Measurements from ENCODE around the gene CHPF2.

The CHPF2 gene

DNA sequence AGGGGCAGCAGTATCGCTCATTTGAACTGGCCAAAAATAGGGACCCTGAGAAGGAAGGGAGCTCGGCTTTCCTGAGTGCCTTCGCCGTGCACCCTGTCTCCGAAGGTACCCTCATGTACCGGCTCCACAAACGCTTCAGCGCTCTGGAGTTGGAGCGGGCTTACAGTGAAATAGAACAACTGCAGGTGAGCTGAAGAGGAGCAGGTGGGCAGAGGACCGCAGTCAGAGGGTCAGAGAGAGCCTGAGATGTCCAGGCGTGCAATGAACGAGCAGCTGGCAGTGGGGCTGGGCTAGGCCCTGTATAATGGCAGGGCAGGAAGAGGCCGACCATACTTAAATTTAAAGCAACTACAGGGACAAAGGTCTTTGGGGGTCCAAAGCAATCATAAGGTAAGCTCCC lies 4.1 kb downstream of the CHPF2 start:
- no peak for DNase-seq

DNA sequence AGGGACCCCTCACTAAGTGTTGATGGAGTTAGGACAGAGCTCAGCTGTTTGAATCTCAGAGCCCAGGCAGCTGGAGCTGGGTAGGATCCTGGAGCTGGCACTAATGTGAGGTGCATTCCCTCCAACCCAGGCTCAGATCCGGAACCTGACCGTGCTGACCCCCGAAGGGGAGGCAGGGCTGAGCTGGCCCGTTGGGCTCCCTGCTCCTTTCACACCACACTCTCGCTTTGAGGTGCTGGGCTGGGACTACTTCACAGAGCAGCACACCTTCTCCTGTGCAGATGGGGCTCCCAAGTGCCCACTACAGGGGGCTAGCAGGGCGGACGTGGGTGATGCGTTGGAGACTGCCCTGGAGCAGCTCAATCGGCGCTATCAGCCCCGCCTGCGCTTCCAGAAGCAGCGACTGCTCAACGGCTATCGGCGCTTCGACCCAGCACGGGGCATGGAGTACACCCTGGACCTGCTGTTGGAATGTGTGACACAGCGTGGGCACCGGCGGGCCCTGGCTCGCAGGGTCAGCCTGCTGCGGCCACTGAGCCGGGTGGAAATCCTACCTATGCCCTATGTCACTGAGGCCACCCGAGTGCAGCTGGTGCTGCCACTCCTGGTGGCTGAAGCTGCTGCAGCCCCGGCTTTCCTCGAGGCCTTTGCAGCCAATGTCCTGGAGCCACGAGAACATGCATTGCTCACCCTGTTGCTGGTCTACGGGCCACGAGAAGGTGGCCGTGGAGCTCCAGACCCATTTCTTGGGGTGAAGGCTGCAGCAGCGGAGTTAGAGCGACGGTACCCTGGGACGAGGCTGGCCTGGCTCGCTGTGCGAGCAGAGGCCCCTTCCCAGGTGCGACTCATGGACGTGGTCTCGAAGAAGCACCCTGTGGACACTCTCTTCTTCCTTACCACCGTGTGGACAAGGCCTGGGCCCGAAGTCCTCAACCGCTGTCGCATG lies 5.2 kb downstream of the CHPF2 start:
- DNase-seq = no peak

DNA sequence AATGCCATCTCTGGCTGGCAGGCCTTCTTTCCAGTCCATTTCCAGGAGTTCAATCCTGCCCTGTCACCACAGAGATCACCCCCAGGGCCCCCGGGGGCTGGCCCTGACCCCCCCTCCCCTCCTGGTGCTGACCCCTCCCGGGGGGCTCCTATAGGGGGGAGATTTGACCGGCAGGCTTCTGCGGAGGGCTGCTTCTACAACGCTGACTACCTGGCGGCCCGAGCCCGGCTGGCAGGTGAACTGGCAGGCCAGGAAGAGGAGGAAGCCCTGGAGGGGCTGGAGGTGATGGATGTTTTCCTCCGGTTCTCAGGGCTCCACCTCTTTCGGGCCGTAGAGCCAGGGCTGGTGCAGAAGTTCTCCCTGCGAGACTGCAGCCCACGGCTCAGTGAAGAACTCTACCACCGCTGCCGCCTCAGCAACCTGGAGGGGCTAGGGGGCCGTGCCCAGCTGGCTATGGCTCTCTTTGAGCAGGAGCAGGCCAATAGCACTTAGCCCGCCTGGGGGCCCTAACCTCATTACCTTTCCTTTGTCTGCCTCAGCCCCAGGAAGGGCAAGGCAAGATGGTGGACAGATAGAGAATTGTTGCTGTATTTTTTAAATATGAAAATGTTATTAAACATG lies 6.0 kb downstream of the CHPF2 start:
- no peak for DNase-seq

DNA sequence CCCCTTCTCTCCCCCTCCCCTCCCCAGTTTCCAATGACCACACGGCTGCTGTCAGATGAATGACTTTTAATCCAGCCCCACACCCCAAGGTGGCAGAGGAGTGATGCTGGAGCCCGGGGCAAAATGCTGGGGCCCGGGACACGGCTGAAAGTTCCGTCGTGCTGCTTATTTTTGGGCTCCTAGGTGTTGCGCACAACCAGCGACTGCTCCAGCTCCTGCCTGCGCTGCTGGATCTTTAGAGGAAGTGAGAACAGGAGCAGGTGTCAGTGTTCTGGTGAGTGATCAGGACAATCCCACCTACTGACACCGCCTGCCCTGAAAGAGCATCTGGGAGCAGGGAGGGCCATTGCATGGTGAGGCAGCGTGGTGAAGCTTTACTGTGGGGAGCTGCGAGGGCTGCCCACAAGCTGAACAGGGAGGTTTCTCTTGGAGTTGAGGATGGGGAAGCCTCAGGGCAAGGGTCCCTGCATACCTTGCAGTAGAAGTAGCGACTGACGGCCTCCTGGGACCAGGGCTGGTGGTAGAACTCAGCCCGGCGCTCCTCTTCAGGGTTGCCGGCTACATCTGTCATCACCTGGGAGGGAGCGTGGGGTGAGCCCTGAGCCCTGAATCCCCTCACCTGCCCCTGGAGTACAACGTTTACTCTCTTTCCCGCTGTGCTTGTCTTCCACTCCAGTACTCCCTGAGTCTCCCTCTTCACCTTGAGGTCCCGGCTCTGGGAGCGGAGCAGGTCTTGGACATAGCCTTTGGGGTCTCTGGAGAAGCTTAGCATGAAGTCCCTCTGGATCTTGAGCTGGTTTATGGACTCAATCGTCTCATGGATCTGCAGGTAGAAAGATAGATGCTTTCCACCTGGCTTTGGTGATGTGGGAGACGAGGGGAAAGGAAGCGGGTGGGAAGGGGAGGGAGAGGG lies 6.9 kb downstream of the CHPF2 start:
- DNase-seq = no peak

DNA sequence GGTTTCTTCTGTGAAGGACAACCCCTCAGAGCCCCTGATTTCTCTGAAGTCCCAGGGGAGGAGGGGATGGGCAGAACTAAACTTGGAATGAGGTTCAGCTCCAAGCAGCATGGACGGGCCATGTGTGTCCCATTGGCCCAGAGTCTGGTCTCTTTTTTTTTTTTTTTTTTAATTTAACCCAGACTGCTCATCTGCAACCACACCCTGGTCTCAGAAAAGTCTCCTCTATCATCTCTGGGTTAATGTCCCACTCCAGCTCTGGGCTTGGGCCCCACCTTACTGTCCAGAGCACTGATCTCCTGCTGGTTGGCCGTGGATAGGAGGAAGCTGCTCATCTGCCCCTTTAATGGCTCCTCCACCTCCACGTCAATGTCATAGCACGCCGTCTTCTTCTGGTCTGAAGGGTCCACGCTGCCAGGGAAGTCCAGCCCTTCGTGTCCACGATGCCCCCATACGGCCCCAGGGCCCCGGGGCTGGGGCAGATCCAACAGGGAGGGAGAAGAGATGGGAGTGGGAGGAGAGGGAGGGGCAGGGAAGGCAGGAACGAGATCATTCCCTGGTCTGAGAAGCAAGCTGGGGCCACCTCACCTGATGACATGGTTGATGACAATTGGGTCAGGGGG lies 7.7 kb downstream of the CHPF2 start:
- no peak for DNase-seq

DNA sequence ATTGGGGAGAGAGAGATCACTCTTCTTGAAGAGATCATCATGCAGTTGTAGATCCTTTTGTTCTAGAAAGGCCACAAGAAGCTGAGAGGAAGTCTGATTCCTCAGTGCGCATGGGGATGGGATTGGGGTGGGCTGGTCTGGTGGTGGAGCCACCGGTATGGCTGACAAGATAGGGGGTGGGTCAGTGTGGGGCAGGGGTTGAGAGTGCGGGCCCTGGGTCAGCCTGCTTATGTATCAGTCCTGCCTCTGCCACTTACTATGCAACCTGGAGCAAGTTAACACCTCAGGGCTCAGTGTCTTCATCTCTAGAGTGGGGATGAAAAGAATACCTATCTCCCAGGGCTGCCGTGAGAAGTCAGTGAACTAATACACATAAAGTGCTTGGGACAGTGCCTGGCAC lies 8.3 kb downstream of the CHPF2 start:
- DNase-seq = no peak

DNA sequence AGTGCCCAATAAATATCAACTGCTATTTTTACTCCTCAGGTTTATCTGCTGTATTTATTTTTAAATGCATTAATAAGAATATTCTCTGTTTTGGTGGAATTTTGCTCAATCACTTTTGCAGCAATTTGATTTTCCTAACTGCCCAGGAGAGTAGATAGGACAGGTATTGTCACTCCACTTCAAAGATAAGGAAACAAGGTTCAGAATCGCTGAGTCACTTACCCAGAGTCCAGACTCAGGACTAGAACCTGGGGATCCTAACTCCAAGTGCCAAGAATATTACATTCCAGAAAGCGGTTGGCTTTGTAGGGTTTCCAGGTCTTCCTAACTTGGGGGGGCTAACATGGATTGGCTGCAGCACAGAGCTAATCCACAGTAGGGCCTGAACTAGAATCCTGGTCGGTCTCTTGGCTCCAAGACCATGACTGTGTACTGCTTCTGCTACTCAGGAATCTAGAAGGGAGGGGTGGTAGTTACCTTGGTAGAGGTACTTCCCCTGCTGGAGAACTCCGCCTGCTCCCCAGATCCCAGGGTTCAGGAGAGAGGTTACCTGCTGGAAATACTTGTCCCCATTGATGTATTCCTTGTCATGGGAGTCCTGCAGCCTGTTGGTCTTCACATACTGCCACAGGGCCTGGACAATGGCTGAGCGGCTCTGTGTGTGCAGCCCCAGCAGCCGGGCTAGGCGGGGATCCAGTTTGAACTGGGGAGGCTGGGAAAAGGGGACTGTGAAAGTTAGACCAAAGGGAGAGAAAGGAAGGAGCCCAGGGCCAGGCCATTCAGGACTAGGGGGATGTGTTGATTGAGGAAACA lies 8.9 kb downstream of the CHPF2 start:
- no peak for DNase-seq

DNA sequence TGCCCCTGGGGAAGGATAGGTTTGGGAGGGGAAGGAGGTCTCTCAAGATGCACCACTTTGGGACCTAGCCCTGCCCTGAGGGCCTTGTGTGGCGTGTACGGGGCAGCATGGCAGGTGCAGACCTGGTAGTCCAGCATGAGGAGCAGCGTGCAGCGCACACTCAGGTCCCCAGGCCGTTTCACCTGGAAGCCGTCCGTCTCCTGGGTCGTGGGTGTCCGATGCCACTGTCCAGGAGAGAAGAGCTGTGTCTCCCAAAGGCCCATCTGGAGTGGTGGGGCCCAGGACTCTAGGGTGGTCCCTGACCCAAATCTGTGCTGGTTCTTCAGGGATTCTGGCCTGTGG lies 9.4 kb downstream of the CHPF2 start:
- DNase-seq = no peak

DNA sequence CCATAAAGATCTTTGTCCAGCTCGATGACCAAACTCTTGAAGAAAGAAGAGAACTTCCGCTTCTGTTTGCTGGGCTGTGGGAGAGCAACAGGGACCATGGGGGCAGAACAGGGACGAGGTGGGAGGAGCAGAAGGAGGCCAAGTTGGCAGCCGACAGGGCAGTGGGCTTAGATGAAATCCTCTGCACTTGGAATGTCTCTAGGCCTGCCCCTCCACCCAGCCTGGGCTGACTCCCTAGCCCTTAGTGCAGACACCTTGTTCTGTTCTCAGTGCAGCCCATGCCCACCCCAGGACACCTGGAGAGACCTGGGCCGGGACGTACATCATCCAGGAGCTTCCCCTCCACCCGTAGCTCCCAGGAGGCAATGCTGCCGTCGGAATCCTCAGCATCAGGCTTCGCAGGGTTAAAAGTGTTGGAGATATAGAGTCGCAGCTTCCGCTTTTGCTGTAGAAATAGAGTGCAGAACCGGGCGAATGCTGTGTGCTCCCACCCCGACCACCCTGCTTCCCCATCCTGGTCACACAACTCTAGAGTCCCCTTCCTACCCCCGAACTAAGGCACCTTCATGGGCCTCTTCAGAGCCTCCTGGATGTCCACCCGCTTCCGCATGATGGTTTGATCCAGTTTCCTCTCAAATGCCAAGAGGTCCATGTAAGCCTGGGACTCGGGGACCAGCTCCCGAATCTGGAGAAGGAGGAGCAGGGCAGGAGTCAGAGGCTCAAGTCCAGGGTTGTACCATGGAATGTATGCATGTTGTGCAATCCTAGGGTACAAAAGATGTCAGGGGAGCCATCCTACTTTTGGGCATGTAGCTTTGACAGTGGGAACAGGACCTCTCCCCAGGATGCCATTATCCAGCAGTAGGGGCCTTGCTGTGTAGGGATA lies 10.1 kb downstream of the CHPF2 start:
- no peak for DNase-seq

DNA sequence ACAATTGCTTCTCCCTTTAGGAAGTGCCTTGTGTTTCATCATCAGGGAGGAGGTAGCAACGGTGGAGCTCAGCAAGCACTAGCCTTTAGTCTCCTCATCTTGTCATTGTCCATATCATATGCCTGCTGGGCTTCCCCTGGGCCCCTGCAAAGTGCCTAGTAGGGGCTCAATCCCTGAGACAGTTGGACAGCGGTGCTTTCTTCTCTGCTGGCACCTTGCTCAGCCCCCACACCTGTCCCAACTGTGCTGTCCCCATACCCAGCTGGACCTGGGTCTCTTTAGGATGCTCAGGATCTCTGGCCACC lies 10.7 kb downstream of the CHPF2 start:
- DNase-seq = no peak

DNA sequence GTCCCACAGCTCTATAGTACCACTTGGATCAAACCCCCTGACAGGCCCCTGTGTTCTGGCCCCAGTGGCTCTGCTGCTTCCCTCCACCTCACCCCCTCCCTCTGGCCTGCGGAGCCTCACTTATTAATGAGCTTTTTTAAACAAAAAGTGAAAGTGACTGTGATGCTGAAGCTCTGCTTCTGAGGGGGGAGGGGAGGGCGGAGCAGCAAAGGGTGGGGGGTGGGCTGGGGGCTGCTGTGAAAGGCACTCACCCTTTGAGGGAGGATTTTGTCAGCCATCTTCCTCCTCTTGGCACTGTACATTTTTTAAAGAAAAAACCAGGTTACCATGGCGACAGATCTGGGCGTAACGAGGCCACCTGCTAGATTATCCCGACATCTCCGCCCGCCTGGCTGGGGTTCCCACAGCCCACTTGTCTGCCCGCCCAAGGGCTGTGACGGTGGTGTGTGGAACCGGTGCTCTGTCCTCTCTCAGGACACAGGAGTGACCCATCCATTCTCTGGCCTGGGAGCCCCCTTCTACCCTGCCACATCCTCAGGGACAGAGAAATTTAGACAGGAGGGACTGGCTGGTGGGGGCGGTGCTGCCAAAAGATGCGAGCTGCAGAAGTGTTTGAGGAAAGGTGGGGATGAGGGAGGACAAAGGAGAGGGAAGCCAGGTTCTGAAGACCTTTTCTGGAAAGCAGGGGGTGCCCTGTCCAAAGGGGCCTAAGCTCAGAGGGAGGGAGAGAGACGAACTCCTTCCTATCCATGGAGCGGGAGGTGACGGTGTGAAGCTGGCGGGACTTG lies 11.3 kb downstream of the CHPF2 start:
- DNase-seq = no peak

DNA sequence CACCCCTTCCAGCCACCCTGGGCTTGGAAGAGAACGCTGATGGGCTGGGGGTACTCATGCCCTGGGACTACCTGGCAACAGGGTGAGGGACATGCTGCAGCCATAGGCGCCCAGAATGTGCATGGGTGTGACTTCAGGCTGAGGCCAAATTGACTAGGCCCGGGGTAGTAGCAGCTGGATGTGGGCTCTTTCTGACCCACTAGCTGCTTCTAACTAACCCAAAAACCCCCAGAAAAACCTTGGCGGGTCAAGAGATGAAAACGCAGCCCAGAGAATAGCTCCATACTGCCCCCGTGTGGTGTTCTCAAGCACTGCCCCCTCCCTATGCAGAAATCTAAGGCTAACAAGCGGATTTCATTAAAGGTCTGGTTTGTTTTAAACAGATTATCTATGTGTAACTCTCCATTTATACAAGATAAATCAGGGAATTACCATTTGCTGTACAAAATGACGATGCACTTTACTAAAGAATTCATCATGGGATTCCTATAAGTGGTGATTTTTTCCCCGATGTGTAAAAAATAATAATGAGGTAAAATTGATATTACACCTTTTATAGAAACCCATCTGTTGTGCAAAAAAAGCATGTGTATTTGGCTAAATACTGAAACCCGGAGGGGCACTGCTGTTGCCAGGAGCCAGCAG lies 12.0 kb downstream of the CHPF2 start:
- DNase-seq = peak; percentile 41

DNA sequence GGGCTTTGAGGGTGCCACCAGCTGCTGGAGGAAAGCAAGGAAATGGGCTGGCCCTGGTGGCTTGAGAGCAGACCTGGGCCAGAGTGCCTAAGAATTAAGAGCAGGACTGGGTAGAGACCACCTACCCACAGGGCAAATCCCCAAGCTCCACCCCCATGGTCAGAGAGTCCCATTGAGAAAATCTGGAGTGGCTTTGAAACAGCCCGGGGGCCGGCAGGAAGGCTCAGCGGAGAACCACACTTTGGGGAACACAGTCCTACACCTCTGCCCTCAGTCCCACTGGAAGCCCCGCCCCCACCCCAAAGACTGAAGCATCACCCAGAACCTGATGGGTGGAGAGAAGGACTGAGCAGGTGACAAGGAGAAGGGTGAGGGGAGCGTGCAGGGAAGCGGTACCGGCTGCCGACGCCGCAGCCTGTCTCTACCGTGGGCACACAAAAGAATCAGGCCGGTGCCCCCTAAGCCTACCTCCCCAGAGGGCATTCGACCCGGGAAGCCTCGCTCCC lies 12.6 kb downstream of the CHPF2 start:
- DNase-seq = no peak

DNA sequence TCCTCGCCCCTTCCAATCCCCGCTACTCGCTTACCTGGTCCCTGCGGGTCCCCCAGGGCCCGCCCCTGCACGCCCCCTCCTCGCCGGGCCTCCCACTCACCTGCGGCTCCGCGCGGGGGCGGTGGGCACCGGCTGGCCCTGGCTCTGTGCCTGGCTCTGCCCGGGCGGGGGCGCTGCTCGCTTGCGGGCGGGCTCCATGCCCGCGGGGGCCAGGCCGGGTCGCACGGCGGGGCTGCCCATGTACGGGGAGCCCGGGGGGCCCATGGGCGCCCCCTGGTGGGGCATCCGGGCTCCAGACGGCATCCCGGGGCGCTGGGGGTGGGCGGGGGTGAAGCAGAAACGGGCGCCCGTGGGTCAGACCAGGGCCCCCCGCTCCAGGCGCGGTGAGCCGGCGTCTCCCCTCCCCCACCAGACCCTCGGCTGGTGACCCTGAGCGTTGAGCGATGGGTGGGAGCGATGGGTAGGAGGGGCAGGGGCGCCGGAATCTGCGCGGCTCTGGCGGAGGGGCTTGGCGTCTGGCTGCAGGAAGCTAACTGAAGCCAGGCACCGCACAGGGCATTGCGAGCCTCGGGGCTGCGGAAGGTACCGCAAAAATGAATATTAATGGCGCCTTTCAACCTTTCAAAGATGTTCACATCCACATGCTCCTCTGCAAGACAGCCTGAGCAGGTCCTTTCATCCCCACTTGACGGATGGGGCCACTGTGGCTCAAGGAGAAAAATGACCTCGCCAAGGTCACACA lies 13.2 kb downstream of the CHPF2 start:
- no peak for DNase-seq

DNA sequence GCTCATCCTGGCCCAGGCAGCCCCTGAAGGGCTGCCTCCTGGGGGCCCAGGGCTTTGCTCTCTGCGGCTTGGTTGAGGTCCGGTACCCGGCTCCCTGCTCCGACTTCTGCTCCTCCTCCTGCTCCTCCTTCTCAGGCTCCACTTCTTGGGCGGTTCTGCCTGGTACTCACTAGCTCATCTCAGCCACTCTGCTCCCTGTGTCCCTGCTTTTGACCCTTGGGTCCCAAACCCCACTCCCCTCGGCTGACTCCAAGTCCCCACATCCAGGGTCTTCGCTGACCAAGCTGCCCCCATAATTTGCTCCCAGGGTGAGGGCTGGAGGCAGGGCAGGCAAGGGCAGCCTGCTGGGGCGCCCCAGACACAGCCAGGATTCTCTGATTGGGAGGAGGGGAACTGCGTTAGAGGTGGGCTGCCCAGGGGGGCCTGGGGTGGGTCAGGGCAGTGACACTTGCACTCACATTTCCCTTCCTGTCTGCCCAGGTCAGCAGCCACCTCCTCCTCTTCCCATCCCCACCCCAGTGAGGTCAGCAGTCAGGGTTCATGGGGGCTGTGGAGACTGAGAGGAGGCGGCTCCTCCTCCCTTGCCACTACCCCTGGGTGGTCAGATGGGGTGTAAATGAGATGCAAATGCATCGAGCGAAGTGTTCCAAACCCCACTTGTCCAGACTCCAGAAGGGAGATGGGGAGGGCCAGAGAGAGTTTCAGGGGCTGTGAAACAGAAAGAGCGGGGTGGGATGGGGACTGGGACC lies 14.0 kb downstream of the CHPF2 start:
- DNase-seq = no peak

DNA sequence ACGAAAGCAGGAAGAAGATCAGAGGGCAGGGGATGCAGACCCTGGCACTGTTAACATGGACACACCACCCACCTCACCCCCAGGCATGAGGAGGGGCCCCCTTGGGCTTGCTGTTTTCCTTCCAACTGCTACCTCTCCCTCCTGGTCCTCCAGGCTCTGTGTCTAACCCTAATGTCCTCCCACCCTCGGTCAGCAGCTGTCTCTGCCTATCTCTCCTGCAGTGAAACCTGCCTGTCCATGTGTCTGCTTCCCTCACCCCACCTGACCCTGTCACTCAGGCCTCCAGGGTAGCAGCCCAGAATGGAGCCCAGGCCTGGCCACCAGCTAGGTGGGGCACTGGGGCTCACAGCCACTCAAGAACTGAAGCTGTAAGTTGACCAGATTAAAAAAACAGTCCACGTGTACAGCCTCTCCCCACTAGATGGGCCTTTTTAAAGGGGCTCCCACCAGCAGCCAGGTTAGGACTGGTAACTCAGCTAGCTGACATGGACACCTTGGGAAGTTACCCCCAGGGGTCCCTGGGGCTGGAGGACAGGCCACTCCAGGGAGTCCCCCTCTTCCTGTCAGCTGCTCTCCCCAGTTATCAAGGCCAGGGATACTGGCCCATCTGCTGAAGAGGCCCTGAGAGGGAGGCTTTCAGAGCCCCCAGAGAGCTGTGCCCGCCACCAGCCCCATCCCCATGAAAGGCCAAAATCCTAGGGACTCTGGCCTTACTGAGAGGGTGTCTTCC lies 14.7 kb downstream of the CHPF2 start:
- DNase-seq = no peak

DNA sequence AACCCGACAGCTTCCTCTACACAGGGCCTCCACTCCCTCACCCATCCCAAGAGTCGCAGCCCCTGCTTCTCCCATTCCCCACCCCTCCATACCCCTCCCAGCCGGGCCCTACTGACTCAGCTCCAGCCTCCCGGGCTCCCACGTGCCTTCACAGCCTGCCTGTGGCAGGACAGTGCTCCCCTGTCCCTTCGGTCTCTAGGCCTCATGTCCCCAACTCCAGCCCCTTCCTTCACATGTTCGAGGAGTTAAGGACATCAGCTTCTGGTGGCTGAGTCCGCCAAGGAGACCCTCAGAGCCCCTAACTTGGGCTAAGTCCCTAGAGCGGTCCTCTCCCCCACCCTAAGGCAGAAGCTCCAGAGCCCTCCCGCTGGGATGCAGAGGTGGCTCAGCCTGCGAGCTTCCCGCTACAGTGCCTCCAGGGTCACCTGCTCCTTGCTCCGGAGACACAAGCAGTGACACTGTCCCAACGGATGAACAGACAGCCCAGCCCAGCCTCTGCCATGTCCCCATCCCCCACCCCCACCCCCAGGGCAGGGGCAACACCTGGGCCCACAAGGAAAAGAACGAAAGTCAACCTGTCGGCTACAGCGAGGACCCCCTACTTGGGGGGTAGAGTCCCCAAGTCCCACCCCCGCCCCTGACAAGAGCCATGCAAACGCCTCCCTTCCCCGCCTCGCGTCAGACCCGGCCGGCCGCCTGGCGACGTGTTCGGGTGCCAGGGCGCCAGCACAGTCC lies 15.5 kb downstream of the CHPF2 start:
- DNase-seq = no peak
